GM12892 (cell line): ENCODE data around the gene SMAD1.

ENCODE experiments used
- POLR2A ChIP-seq: IDR thresholded peaks from 2 replicates; pipeline ENCODE4 v1.6.1; 2011; ENCODE audit warnings: low read depth, low read length, control low read depth
- POLR2AphosphoS5 ChIP-seq: IDR thresholded peaks from 2 replicates; pipeline ENCODE4 v1.6.1; 2011; ENCODE audit warnings: low read depth, low read length, control low read depth
- TAF1 ChIP-seq: IDR thresholded peaks from 2 replicates; pipeline ENCODE4 v1.6.1; 2011; ENCODE audit warnings: low read depth, mild to moderate bottlenecking, control low read depth, low read length, borderline replicate concordance

GRCh38 chr4:145530662-145531061, 49.0 kb downstream of the SMAD1 start:
- TF ChIP-seq POLR2A, result no peak
- TF ChIP-seq POLR2AphosphoS5, result no peak
- no peak for TF ChIP-seq TAF1
